H9 (cell line): ENCODE data around the gene TADA2B. TPM values are rescaled to one million over a fixed set of nuclear protein-coding genes. Genes with fewer than 3 reads are reported as not detected.

Source experiments
- DNase-seq: peaks from one replicate; pipeline ENCODE4 v3.0.0-alpha.2; 2017
- H2AFZ ChIP-seq: one replicate; pipeline ENCODE4 v1.6.1; 2013; ENCODE audit warnings: mild to moderate bottlenecking, low read length, control low read depth, moderate library complexity
- H2AK5ac ChIP-seq: 2 replicates; pipeline ENCODE4 v1.6.1; 2013; ENCODE audit warnings: low read length, control low read depth, mixed read lengths; ENCODE audit not compliant: insufficient read length
- H2BK120ac ChIP-seq: one replicate; pipeline ENCODE4 v1.6.1; 2013; ENCODE audit warnings: low read depth, mild to moderate bottlenecking, low read length, control low read depth, inconsistent platforms; ENCODE audit not compliant: poor library complexity, severe bottlenecking
- H2BK12ac ChIP-seq: 2 replicates; pipeline ENCODE4 v1.6.1; 2013; ENCODE audit warnings: low read length, control low read depth, mixed read lengths, low read depth; ENCODE audit not compliant: insufficient read length
- H2BK15ac ChIP-seq: 2 replicates; pipeline ENCODE4 v1.6.1; 2013; ENCODE audit warnings: low read depth, low read length, control low read depth
- H2BK20ac ChIP-seq: one replicate; pipeline ENCODE4 v1.6.1; 2013; ENCODE audit warnings: low read depth, mild to moderate bottlenecking, low read length, control low read depth, inconsistent platforms; ENCODE audit not compliant: poor library complexity, severe bottlenecking
- H2BK5ac ChIP-seq: 2 replicates; pipeline ENCODE4 v1.6.1; 2013; ENCODE audit warnings: low read length, control low read depth, mixed read lengths; ENCODE audit not compliant: insufficient read length
- H3K14ac ChIP-seq: 2 replicates; pipeline ENCODE4 v1.6.1; 2013; ENCODE audit warnings: low read length, control low read depth; ENCODE audit not compliant: insufficient read depth
- H3K18ac ChIP-seq: 2 replicates; pipeline ENCODE4 v1.6.1; 2013; ENCODE audit warnings: low read depth, mild to moderate bottlenecking, mixed read lengths, low read length, control low read depth; ENCODE audit not compliant: insufficient read length
- H3K23ac ChIP-seq: 2 replicates; pipeline ENCODE4 v1.6.1; 2013; ENCODE audit warnings: low read length, control low read depth, mixed read lengths, low read depth; ENCODE audit not compliant: insufficient read length
- H3K23me2 ChIP-seq: 2 replicates; pipeline ENCODE4 v1.6.1; 2013; ENCODE audit warnings: low read depth, mild to moderate bottlenecking, mixed read lengths, low read length, control low read depth; ENCODE audit not compliant: insufficient read length, poor library complexity, severe bottlenecking
- H3K27ac ChIP-seq: 2 replicates; pipeline ENCODE4 v1.5.1; 2013; ENCODE audit warnings: low read length, control low read depth, mixed read lengths, low read depth; ENCODE audit not compliant: insufficient read length
- H3K27me3 ChIP-seq: 2 replicates; pipeline ENCODE4 v1.6.1; 2013; ENCODE audit warnings: low read length, control low read depth, inconsistent platforms; ENCODE audit not compliant: insufficient read depth
- H3K4ac ChIP-seq: 2 replicates; pipeline ENCODE4 v1.6.1; 2013; ENCODE audit warnings: low read depth, mild to moderate bottlenecking, control low read depth, inconsistent platforms, low read length, moderate library complexity
- H3K4me1 ChIP-seq: 2 replicates; pipeline ENCODE4 v1.6.1; 2013; ENCODE audit warnings: low read length, control low read depth, inconsistent platforms; ENCODE audit not compliant: insufficient read depth
- H3K4me2 ChIP-seq: 2 replicates; pipeline ENCODE4 v1.6.1; 2013; ENCODE audit warnings: low read length, control low read depth, mixed read lengths; ENCODE audit not compliant: insufficient read length, insufficient read depth
- H3K56ac ChIP-seq: 2 replicates; pipeline ENCODE4 v1.6.1; 2013; ENCODE audit warnings: low read depth, mild to moderate bottlenecking, mixed read lengths, low read length, control low read depth; ENCODE audit not compliant: insufficient read length
- H3K79me1 ChIP-seq: 2 replicates; pipeline ENCODE4 v1.6.1; 2013; ENCODE audit warnings: low read depth, mild to moderate bottlenecking, moderate library complexity, low read length, control low read depth, inconsistent platforms; ENCODE audit not compliant: insufficient read depth, poor library complexity, severe bottlenecking
- H3K79me2 ChIP-seq: 2 replicates; pipeline ENCODE4 v1.6.1; 2013; ENCODE audit warnings: low read length, control low read depth, inconsistent platforms; ENCODE audit not compliant: insufficient read depth
- H3K9ac ChIP-seq: 2 replicates; pipeline ENCODE4 v1.6.1; 2013; ENCODE audit warnings: low read length, control low read depth, mixed read lengths; ENCODE audit not compliant: insufficient read length; ENCODE audit errors: extremely low read depth
- H3K9me3 ChIP-seq: one replicate; pipeline ENCODE4 v1.6.1; 2013; ENCODE audit warnings: low read depth, low read length, inconsistent platforms; ENCODE audit not compliant: control insufficient read depth
- H3T11ph ChIP-seq: one replicate; pipeline ENCODE4 v1.6.1; 2013; ENCODE audit warnings: mild to moderate bottlenecking, low read length, control low read depth, inconsistent platforms
- H4K20me1 ChIP-seq: one replicate; pipeline ENCODE4 v1.6.1; 2013; ENCODE audit not compliant: control insufficient read depth, insufficient read length, insufficient read depth
- H4K5ac ChIP-seq: 2 replicates; pipeline ENCODE4 v1.6.1; 2013; ENCODE audit warnings: low read depth, mild to moderate bottlenecking, mixed read lengths, low read length, control low read depth; ENCODE audit not compliant: insufficient read length
- H4K8ac ChIP-seq: replicated peaks from 2 replicates; pipeline ENCODE4 v1.6.1; 2013; ENCODE audit warnings: low read length, control low read depth, mixed read lengths, low read depth; ENCODE audit not compliant: insufficient read length
- H4K91ac ChIP-seq: 2 replicates; pipeline ENCODE4 v1.6.1; 2013; ENCODE audit warnings: low read depth, mild to moderate bottlenecking, moderate library complexity, mixed read lengths, low read length, control low read depth; ENCODE audit not compliant: insufficient read length
- H3K27ac Mint-ChIP-seq, 3 experiments: 2 replicates in 2 of 3; 3 replicates in 1 of 3; pipeline ENCODE4 v1.8.0; 2020 to 2021; ENCODE audit warnings: mixed read lengths in 3 of 3, mild to moderate bottlenecking in 1 of 3, moderate library complexity in 1 of 3
- H3K27me3 Mint-ChIP-seq: 2 replicates; pipeline ENCODE4 v1.8.0; 2021; ENCODE audit warnings: low read depth, mild to moderate bottlenecking, moderate library complexity, mixed read lengths
- H3K36me3 Mint-ChIP-seq, 3 experiments: 2 replicates in 2 of 3; 3 replicates in 1 of 3; pipeline ENCODE4 v1.8.0; 2020 to 2021; ENCODE audit warnings: low read depth in 3 of 3, mixed read lengths in 3 of 3; ENCODE audit not compliant: insufficient read depth in 1 of 3
- H3K4me1 Mint-ChIP-seq, 2 experiments: 2 replicates each; pipeline ENCODE4 v1.8.0; 2020; ENCODE audit warnings: mixed read lengths in 2 of 2
- H3K4me3 Mint-ChIP-seq, 2 experiments: 2 replicates in 1 of 2; 3 replicates in 1 of 2; pipeline ENCODE4 v1.8.0; 2020 to 2021; ENCODE audit warnings: mild to moderate bottlenecking in 2 of 2, mixed read lengths in 2 of 2, moderate library complexity in 1 of 2
- H3K9me3 Mint-ChIP-seq, 2 experiments: 2 replicates in 1 of 2; 3 replicates in 1 of 2; pipeline ENCODE4 v1.8.0; 2020; ENCODE audit warnings: mild to moderate bottlenecking in 2 of 2, mixed read lengths in 2 of 2, moderate library complexity in 1 of 2
- CTCF ChIP-seq: fragments of 200-600 bp; sonication (generic); conservative IDR thresholded peaks from 3 replicates; pipeline ENCODE4 v1.8.0; 2021; ENCODE audit warnings: antibody characterized with exemption, mild to moderate bottlenecking
- WGBS: extraction: QIAGEN DNeasy Blood & Tissue Kit; methylation state at CpG from one replicate; pipeline ENCODE4 v1.1.7; 2013; ENCODE audit warnings: missing lambda C conversion rate, low lambda C conversion rate, mixed read lengths; ENCODE audit not compliant: insufficient read length; ENCODE audit errors: extremely low coverage; 5-methylcytosine and 5-hydroxymethylcytosine counted together
- total RNA-seq: library from RNA; stranded (reverse); gene quantifications from 2 replicates; pipeline ENCODE4 v1.2.1, GENCODE V29; 2021

TADA2B gene
- total RNA-seq, 1 experiment from 2014 or later = 14.0 TPM

- H3K23me2 ChIP-seq = no peaks in the 10 kb centered on the region
- H3K9me3 Mint-ChIP-seq = no peaks in the 10 kb centered on the region; a peak in 1 of 5 replicates
- H3K4me2 ChIP-seq = no peak overlapping the region
- no peak overlapping the region for H3K4ac ChIP-seq
- no peak overlapping the region for H3K14ac ChIP-seq
- no peak overlapping the region for H4K91ac ChIP-seq
- H2AFZ ChIP-seq = no peak overlapping the region
- H2BK120ac ChIP-seq = no peak overlapping the region
- peaks cover 27 to 44% (median 41%) of the 10 kb centered on the region in 3 experiments; a peak in 6 of 7 replicates for H3K36me3 Mint-ChIP-seq
- H3K56ac ChIP-seq = no peak overlapping the region
- H3K23ac ChIP-seq = no peak overlapping the region
- no peak for DNase-seq
- no peaks in the 10 kb centered on the region; the same call in 1 of the 2 replicates for H3K27me3 Mint-ChIP-seq
- WGBS = no CpG with 5 or more reads among the region's 35 CpGs
- H3K79me2 ChIP-seq = no peaks in the 10 kb centered on the region
- no peak overlapping the region for H3K9ac ChIP-seq
- H3K4me1 Mint-ChIP-seq = 0 out of 4 replicates have a peak, but pooled peaks cover 0 to 2% of the 10 kb centered on the region in 2 experiments
- no peaks in the 10 kb centered on the region for H3K27me3 ChIP-seq
- H3K79me1 ChIP-seq = no peaks in the 10 kb centered on the region
- no peaks in the 10 kb centered on the region for H4K20me1 ChIP-seq
- no peak for TF ChIP-seq CTCF
- H3K18ac ChIP-seq = no peak overlapping the region
- H2BK15ac ChIP-seq = no peak overlapping the region
- H2BK5ac ChIP-seq = no peak overlapping the region
- H2BK12ac ChIP-seq = no peak overlapping the region
- no peak overlapping the region for H4K5ac ChIP-seq
- H4K8ac ChIP-seq = no peak overlapping the region
- no peaks in the 10 kb centered on the region for H3K4me1 ChIP-seq
- H2AK5ac ChIP-seq = no peak overlapping the region
- H3K27ac ChIP-seq = no peak overlapping the region
- peak overlapping the region; percentile 27 to 77 (median 36); a peak in 2 of 7 replicates for H3K27ac Mint-ChIP-seq
- H3T11ph ChIP-seq = no peak overlapping the region
- H2BK20ac ChIP-seq = no peak overlapping the region
- no peaks in the 10 kb centered on the region for H3K9me3 ChIP-seq
- H3K4me3 Mint-ChIP-seq = no peak overlapping the region; a peak in 1 of 5 replicates
Observed at GRCh38 chr4:7031558-7032449, 11.4 kb upstream of the TADA2B start.
